ENCODE results near the gene CCT8. TPM values are rescaled to one million over a fixed set of nuclear protein-coding genes. Genes with fewer than 3 reads are reported as not detected.

The CCT8 gene
- total RNA-seq, 1 donor, result 163 TPM

DNA sequence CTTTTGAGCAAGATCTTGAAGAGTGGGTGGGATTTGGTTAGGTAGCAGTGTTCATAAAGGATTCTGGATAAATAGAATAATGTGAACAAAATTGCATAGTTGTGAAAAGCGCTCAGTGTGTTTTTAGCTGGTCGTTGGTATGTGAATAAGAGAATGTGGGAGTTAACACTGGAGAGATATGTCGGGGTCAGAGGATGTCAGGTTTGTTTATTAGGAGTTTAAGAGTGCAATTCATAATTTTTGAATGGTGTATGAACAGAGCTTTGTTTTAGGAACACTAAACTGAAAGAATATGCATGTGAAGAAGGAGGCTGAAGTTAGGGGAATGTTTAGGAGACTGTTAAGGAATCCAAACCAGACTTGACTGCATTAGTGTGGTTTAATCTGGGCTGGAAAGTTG is 39.6 kb downstream of the CCT8 start:
- Histone ChIP-seq H3K9me3 (ENCODE audit: low read depth, low read length) (no peaks in the 10 kb centered on the region), H4K20me1 (ENCODE audit: insufficient read depth, low read length) (no peaks in the 10 kb centered on the region), H3K36me3 (ENCODE audit: insufficient read depth, low read length) (peaks cover 71% of the 10 kb centered on the region), H3K4me1 (ENCODE audit: insufficient read depth, low read length) (no peaks in the 10 kb centered on the region), H3K4me2 (ENCODE audit: insufficient read depth, low read length) (no peak overlapping the region), H3K79me2 (ENCODE audit: insufficient read depth, low read length) (peaks cover 25% of the 10 kb centered on the region), H2AFZ (ENCODE audit: low read length) (no peak overlapping the region), H3K27me3 (ENCODE audit: insufficient read depth, low read length) (no peaks in the 10 kb centered on the region), H3K27ac (ENCODE audit: low read depth, low read length) (peak overlapping the region; percentile 29), H3K4me3 (ENCODE audit: insufficient read depth, low read length) (no peak overlapping the region)
- TF ChIP-seq, protein P1, sequence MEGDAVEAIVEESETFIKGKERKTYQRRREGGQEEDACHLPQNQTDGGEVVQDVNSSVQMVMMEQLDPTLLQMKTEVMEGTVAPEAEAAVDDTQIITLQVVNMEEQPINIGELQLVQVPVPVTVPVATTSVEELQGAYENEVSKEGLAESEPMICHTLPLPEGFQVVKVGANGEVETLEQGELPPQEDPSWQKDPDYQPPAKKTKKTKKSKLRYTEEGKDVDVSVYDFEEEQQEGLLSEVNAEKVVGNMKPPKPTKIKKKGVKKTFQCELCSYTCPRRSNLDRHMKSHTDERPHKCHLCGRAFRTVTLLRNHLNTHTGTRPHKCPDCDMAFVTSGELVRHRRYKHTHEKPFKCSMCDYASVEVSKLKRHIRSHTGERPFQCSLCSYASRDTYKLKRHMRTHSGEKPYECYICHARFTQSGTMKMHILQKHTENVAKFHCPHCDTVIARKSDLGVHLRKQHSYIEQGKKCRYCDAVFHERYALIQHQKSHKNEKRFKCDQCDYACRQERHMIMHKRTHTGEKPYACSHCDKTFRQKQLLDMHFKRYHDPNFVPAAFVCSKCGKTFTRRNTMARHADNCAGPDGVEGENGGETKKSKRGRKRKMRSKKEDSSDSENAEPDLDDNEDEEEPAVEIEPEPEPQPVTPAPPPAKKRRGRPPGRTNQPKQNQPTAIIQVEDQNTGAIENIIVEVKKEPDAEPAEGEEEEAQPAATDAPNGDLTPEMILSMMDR (IDR thresholded peaks at IDR 0.05; ENCODE audit: extremely low read depth, low read depth, low read length), result no peak
- DNase-seq (ENCODE audit: insufficient read length, low spot score, missing footprints), result peak; percentile 27

DNA sequence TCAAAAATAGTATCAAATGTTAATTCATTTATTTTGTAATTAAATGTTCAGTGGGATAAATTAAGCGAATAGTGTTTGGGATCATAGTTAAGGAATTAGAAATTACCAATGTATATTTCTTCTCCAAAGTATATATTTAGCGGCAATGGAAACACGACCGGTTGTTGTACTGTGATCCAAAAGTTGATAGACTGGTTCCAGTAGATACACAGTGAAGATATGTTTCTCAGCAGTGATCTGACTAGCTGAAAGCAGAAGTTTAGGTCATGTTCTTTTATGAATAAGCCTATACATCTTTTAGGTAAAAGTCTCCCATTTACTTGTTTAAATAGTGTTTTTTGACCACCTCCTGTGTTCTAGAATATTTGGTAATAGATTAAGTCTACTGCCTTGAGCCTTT is 40.1 kb downstream of the CCT8 start:
- Histone ChIP-seq H3K4me1 (ENCODE audit: insufficient read depth, low read length) (no peaks in the 10 kb centered on the region), H4K20me1 (ENCODE audit: insufficient read depth, low read length) (no peaks in the 10 kb centered on the region), H3K27me3 (ENCODE audit: insufficient read depth, low read length) (no peaks in the 10 kb centered on the region), H3K4me3 (ENCODE audit: insufficient read depth, low read length) (no peak overlapping the region), H2AFZ (ENCODE audit: low read length) (no peak overlapping the region), H3K27ac (ENCODE audit: low read depth, low read length) (no peak overlapping the region), H3K36me3 (ENCODE audit: insufficient read depth, low read length) (peaks cover 66% of the 10 kb centered on the region), H3K79me2 (ENCODE audit: insufficient read depth, low read length) (peaks cover 30% of the 10 kb centered on the region), H3K9me3 (ENCODE audit: low read depth, low read length) (no peaks in the 10 kb centered on the region), H3K4me2 (ENCODE audit: insufficient read depth, low read length) (no peak overlapping the region)
- TF ChIP-seq, protein P1 (IDR thresholded peaks at IDR 0.05; ENCODE audit: extremely low read depth, low read depth, low read length), result no peak
- DNase-seq (ENCODE audit: insufficient read length, low spot score, missing footprints), result peak; percentile 15

DNA sequence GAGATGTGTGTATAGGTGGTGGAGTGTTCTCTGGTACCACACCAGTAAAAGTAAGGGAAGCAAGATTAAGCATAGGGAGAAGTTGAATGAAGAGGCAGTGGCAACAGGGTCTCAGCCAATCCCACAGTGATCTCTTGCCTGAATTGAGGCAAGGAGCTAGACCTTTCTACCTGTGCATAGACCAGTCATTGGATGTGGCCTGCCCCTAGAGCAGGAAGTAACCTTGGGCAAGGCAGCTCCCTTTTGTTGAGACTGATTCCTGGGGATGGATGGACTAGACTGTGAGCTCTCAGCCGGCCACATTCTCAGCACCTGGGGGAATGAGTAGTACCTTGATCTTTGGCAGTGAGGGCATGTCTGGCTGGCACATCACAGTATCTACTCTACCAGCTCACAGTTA is 42.5 kb downstream of the CCT8 start:
- Histone ChIP-seq H2AFZ (ENCODE audit: low read length) (no peak overlapping the region), H3K4me3 (ENCODE audit: insufficient read depth, low read length) (no peak overlapping the region), H3K79me2 (ENCODE audit: insufficient read depth, low read length) (peaks cover 50% of the 10 kb centered on the region), H3K9me3 (ENCODE audit: low read depth, low read length) (no peaks in the 10 kb centered on the region), H3K4me1 (ENCODE audit: insufficient read depth, low read length) (peaks cover 1% of the 10 kb centered on the region), H3K4me2 (ENCODE audit: insufficient read depth, low read length) (no peak overlapping the region), H4K20me1 (ENCODE audit: insufficient read depth, low read length) (no peaks in the 10 kb centered on the region), H3K27ac (ENCODE audit: low read depth, low read length) (no peak overlapping the region), H3K36me3 (ENCODE audit: insufficient read depth, low read length) (peaks cover 46% of the 10 kb centered on the region), H3K27me3 (ENCODE audit: insufficient read depth, low read length) (no peaks in the 10 kb centered on the region)
- DNase-seq (ENCODE audit: insufficient read length, low spot score, missing footprints), result no peak
- TF ChIP-seq, protein P1 (IDR thresholded peaks at IDR 0.05; ENCODE audit: extremely low read depth, low read depth, low read length), result no peak

- no peak overlapping the region for H3K27ac ChIP-seq (ENCODE audit: low read depth, low read length)
- peaks cover 36% of the 10 kb centered on the region for H3K36me3 ChIP-seq (ENCODE audit: insufficient read depth, low read length)
- DNase-seq (ENCODE audit: insufficient read length, low spot score, missing footprints), result no peak
- no peak overlapping the region for H3K4me2 ChIP-seq (ENCODE audit: insufficient read depth, low read length)
- H2AFZ ChIP-seq (ENCODE audit: low read length), result no peak overlapping the region
- H3K27me3 ChIP-seq (ENCODE audit: insufficient read depth, low read length), result no peaks in the 10 kb centered on the region
- H4K20me1 ChIP-seq (ENCODE audit: insufficient read depth, low read length), result no peaks in the 10 kb centered on the region
- H3K4me3 ChIP-seq (ENCODE audit: insufficient read depth, low read length), result no peak overlapping the region
- H3K9me3 ChIP-seq (ENCODE audit: low read depth, low read length), result no peaks in the 10 kb centered on the region
- peaks cover 59% of the 10 kb centered on the region for H3K79me2 ChIP-seq (ENCODE audit: insufficient read depth, low read length)
- H3K4me1 ChIP-seq (ENCODE audit: insufficient read depth, low read length), result peaks cover 8% of the 10 kb centered on the region
- TF ChIP-seq, protein P1 (IDR thresholded peaks at IDR 0.05; ENCODE audit: extremely low read depth, low read depth, low read length), result no peak
These were observed 43.9 kb downstream of the CCT8 start for GRCh38 chr21:29029524-29029923.
